Upper lobe of right lung (tissue), 1 donor: ENCODE measurements around the gene RPL7A. TPM values are rescaled to one million over a fixed set of nuclear protein-coding genes. Genes with fewer than 3 reads are reported as not detected.
"Not testable (repeated sequence)": the region's sequence is repeated elsewhere in the genome, so short reads cannot be mapped to it uniquely, and the experiment has no call there.

ENCODE experiments used
- ATAC-seq: fragments of 200-7000 bp; cut with Tn5 transposase; one replicate; pipeline ENCODE4 v1.9.1; 2020; ENCODE audit warnings: mild to moderate bottlenecking, moderate library complexity
- DNase-seq: peaks from one replicate; pipeline ENCODE4 v3.0.0-alpha.2; 2020
- H3K27ac ChIP-seq: fragments of 200-600 bp; one replicate; pipeline ENCODE4 v1.8.0; 2022
- H3K27me3 ChIP-seq: fragments of 200-600 bp; one replicate; pipeline ENCODE4 v1.8.0; 2022; ENCODE audit warnings: mild to moderate bottlenecking
- H3K36me3 ChIP-seq: fragments of 200-600 bp; one replicate; pipeline ENCODE4 v1.8.0; 2022
- H3K4me1 ChIP-seq: fragments of 200-600 bp; one replicate; pipeline ENCODE4 v1.8.0; 2022
- H3K4me3 ChIP-seq: fragments of 200-600 bp; one replicate; pipeline ENCODE4 v1.8.0; 2022; ENCODE audit warnings: mild to moderate bottlenecking
- H3K9me3 ChIP-seq: fragments of 200-600 bp; one replicate; pipeline ENCODE4 v1.8.0; 2022
- intact Hi-C: fragments of 100-400 bp; cut with DNase I; formaldehyde crosslinking; loops from one replicate; pipeline ENCODE4 v1.11.0; 2022
- total RNA-seq: library from RNA; stranded (reverse); fragmentation: NEBNext Ultra II Directional; extraction: Animal tissue kit (Norgen Biotek cat#: 25700); gene quantifications from one replicate; pipeline ENCODE4 v1.2.1, GENCODE V29; 2021
- TF ChIP-seq, protein P1 (sequence below): fragments of 200-600 bp; IDR thresholded peaks from one replicate; pipeline ENCODE4 v1.8.0; 2022; ENCODE audit warnings: antibody characterized with exemption
- donor health status: DM: no; HTN: yes; CAD: no; lungs with severe emphysema.

The RPL7A gene
- total RNA-seq, 1 donor from 2014 or later: 1,380 TPM

DNA sequence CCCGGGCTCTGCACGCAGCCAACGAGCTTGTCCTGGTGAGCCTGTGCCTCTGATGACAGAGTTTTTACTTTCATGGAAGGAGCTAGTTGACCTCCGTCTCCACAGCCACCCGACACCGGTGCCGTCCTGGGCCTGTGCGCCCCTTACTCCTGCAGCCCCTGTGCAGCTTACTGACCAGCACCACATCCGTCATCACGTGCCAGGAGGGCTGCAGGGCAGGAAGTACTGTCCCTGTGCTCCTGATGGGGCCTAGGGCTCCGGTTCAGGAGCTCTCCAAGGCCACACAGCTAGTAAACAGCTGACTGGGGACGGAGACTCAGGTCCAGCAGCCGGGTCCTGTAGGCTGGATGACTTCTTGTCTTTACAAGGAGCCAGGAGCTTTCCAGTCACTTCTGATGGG lies 38.3 kb downstream of the RPL7A start:
- Histone ChIP-seq H3K27ac (no peak overlapping the region), H3K36me3 (no peaks in the 10 kb centered on the region), H3K9me3 (no peaks in the 10 kb centered on the region), H3K27me3 (no peaks in the 10 kb centered on the region), H3K4me3 (no peak overlapping the region), H3K4me1 (no peaks in the 10 kb centered on the region)
- intact Hi-C loops: no loop called here
- TF ChIP-seq, protein P1, sequence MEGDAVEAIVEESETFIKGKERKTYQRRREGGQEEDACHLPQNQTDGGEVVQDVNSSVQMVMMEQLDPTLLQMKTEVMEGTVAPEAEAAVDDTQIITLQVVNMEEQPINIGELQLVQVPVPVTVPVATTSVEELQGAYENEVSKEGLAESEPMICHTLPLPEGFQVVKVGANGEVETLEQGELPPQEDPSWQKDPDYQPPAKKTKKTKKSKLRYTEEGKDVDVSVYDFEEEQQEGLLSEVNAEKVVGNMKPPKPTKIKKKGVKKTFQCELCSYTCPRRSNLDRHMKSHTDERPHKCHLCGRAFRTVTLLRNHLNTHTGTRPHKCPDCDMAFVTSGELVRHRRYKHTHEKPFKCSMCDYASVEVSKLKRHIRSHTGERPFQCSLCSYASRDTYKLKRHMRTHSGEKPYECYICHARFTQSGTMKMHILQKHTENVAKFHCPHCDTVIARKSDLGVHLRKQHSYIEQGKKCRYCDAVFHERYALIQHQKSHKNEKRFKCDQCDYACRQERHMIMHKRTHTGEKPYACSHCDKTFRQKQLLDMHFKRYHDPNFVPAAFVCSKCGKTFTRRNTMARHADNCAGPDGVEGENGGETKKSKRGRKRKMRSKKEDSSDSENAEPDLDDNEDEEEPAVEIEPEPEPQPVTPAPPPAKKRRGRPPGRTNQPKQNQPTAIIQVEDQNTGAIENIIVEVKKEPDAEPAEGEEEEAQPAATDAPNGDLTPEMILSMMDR: no peak
- ATAC-seq: no peak
- DNase-seq: no peak

GRCh38 chr9:133387680-133388079 lies 39.7 kb downstream of the RPL7A start:
- no peaks in the 10 kb centered on the region for H3K9me3 ChIP-seq
- TF ChIP-seq, protein P1: no peak
- no peaks in the 10 kb centered on the region for H3K4me1 ChIP-seq
- DNase-seq: no peak
- no peak overlapping the region for H3K27ac ChIP-seq
- no peak for ATAC-seq
- H3K4me3 ChIP-seq: no peak overlapping the region
- intact Hi-C loops: no loop called here
- no peaks in the 10 kb centered on the region for H3K36me3 ChIP-seq
- H3K27me3 ChIP-seq: no peaks in the 10 kb centered on the region

GRCh38 chr9:133389025-133389557 lies 41.1 kb downstream of the RPL7A start:
- no peaks in the 10 kb centered on the region for H3K4me1 ChIP-seq
- intact Hi-C loops: no loop called here
- H3K9me3 ChIP-seq: no peaks in the 10 kb centered on the region
- H3K4me3 ChIP-seq: no peak overlapping the region
- peaks cover 5% of the 10 kb centered on the region for H3K27me3 ChIP-seq
- TF ChIP-seq, protein P1: no peak
- ATAC-seq: no peak
- H3K36me3 ChIP-seq: no peaks in the 10 kb centered on the region
- no peak for DNase-seq
- no peak overlapping the region for H3K27ac ChIP-seq

- DNase-seq (no peak), ATAC-seq (no peak)
- H3K36me3 ChIP-seq: no peaks in the 10 kb centered on the region
- no peaks in the 10 kb centered on the region for H3K9me3 ChIP-seq
- no peaks in the 10 kb centered on the region for H3K4me1 ChIP-seq
- intact Hi-C loops: no loop called here
- no peak overlapping the region for H3K4me3 ChIP-seq
- H3K27me3 ChIP-seq: peaks cover 6% of the 10 kb centered on the region
- TF ChIP-seq, protein P1: no peak
- H3K27ac ChIP-seq: no peak overlapping the region
These were observed 41.5 kb downstream of the RPL7A start for GRCh38 chr9:133389562-133389961.

- Histone ChIP-seq H3K27me3 (peaks cover 16% of the 10 kb centered on the region), H3K9me3 (no peaks in the 10 kb centered on the region), H3K4me1 (no peaks in the 10 kb centered on the region), H3K27ac (no peak overlapping the region), H3K4me3 (no peak overlapping the region), H3K36me3 (no peaks in the 10 kb centered on the region)
- DNase-seq (no peak), ATAC-seq (no peak)
- intact Hi-C loops: no loop called here
- TF ChIP-seq, protein P1: no peak
These were observed 42.7 kb downstream of the RPL7A start for GRCh38 chr9:133390713-133391112.

GRCh38 chr9:133391449-133391848 lies 43.4 kb downstream of the RPL7A start:
- H3K4me1 ChIP-seq, intact Hi-C loops, H3K27ac ChIP-seq, DNase-seq, H3K4me3 ChIP-seq, H3K9me3 ChIP-seq, H3K36me3 ChIP-seq, ATAC-seq: not testable (repeated sequence)
- peaks cover 16% of the 10 kb centered on the region for H3K27me3 ChIP-seq

- H3K9me3 ChIP-seq, H3K36me3 ChIP-seq, H3K27ac ChIP-seq, H3K4me1 ChIP-seq, intact Hi-C loops, ATAC-seq, H3K4me3 ChIP-seq, DNase-seq: not testable (repeated sequence)
- H3K27me3 ChIP-seq: peaks cover 16% of the 10 kb centered on the region
These were observed 44.3 kb downstream of the RPL7A start for GRCh38 chr9:133392308-133392707.
